ENCODE data around the gene POLE.
"Not testable (repeated sequence)": the region's sequence is repeated elsewhere in the genome, so short reads cannot be mapped to it uniquely, and the experiment has no call there.

POLE gene

DNA sequence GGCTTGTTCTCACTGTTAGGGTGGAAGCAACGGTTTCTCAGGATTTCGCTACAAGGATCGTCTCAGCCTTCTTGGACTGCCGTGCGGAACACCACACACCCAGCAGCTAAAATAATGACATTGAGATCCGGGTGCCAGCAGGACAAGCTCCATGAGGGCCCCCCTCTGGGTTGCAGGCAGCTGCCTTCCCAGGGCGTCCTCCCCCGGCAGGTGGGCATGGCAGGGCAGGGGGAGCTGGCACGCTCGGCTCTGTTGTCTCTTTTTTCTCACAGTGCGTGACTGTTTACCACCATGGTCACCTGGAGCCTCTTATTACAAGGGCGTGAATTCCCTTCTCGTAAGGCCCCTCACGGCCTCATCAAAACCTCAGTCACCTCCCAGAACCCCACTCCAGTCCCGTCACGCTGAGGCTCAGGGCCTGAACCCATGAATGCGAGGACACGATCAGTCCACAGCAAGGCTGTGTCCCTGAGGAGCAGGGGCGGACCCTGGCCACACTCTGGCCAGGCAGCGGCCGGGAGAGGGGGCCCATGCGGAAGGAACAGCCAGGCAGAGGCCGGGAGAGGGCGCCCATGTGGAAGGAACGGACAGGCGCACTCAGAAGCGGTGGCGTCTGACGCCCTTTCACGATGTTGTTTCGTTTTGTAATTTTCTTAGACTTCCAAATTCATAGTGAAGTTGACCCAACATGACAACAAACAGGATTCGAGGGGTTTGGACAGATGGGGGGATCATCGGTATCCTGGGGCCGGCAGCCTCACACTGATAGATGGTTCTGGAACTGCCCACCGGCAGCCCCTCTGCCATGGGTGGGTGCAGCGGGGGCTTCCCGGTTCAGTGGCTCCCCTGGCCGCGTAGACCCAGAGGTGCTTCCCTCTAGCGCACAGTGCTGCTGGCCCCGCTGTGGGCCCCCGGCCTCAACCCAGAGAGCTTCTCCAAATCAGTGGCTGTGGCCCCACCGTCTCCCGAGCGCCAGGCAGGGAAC is 86.8 kb downstream of the POLE start:
- in situ Hi-C loops (cut with MboI; ENCODE audit: low sequenced_read_pairs): no loop called here

GRCh38 chr12:132599502-132599901 is 87.6 kb downstream of the POLE start:
- in situ Hi-C loops (cut with MboI; ENCODE audit: low sequenced_read_pairs): not testable (repeated sequence)

- in situ Hi-C loops (cut with MboI; ENCODE audit: low sequenced_read_pairs): no loop called here
These were observed 89.5 kb downstream of the POLE start for GRCh38 chr12:132597333-132598316.

DNA sequence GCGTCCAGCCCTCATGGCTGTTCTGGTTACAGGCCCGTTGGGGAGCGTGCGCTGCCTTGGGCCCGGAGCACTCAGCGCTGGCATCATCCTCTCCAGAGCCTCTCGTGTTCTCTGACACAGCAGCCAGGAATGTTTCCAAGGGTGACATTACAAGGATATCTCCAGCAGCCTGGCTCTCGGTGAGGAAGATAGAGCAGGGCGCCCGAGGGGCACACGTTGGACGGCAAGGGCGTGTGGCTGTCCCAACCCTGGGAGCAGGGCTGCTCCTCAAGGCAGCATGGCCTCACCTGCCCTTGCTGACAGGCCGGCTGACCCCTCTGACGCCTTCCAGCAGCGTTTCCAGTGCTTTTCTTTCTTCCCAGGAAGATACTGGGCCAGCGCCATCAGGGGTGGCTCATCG is 91.1 kb downstream of the POLE start:
- in situ Hi-C loops (cut with MboI; ENCODE audit: low sequenced_read_pairs): no loop called here

DNA sequence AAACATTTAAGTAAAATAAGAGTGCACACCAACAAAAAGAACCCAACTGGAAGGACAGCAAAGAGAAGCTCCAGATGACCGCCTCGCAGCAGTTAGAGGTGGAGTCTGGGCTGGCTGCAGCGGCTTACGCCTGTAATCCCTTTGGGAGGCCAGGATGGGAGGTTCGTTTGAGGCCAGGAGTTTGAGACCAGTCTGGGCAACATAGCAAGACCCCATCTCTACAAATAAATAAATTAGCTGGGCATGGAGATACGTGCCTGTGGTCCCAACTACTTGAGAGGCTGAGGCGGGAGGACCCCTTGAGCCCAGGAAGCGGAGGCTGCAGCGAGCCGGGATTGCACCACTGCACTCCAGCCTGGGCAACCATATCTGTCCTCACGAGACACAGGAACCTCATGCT is 92.0 kb downstream of the POLE start:
- in situ Hi-C loops (cut with MboI; ENCODE audit: low sequenced_read_pairs): no loop called here

DNA sequence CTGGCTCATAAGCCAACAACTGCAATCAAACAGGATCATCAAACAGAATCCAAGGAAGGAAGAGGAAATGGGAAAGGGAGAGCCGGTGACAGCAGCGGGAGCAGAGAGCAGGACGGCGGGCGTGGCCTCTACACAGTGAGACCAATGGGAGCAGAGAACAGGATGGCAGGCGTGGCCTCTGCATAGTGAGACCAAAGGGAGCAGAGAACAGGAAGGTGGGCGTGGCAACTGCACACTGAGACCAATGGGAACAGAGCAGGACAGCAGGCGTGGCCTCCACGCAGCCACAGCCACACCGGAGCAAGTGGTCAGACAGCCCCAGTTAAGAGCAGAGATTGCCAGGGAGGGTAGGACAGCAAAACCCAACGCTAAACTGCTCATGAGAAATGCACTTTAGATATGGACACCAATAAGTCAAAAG is 93.2 kb downstream of the POLE start:
- in situ Hi-C loops (cut with MboI; ENCODE audit: low sequenced_read_pairs): no loop called here

DNA sequence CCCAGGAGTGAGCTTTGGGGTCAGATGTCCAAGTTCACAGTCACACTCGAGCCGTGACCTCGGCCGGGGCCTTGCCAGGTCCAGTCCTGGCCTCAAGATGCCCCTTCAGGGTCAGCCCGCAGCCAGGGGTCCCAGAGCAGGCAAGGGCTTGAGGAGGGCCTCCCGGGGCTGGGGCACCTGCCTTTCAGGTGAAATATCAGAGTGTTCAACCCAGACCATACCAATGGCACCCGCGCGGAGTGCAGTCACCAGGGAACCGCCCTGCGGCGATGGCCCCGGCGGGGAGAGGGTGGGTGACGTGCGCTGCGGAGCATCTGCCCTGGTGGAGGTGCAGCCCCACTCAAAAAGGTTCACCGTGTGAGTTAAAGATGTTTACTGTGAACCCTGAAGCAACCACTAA is 93.6 kb downstream of the POLE start:
- in situ Hi-C loops (cut with MboI; ENCODE audit: low sequenced_read_pairs): no loop called here

DNA sequence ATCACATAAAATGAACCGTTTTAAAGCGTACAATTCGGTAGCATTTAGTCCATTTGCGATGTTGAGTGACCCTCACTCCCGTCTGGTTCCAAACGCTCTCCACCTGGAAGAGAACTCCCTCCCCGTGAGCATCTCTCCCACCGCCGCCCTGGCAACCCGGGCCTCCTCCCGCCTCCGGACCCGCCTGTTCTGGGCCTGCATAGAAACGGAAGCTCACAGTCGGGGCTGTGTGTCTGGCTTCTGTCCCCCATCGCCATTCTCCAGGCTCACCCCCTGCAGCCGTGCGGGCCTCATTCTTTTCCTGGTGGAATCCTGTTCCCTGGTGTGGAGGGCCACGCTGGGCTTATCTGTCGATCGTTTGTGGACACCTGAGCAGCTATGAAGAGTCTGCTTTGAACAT is 94.1 kb downstream of the POLE start:
- in situ Hi-C loops (cut with MboI; ENCODE audit: low sequenced_read_pairs): no loop called here

- in situ Hi-C loops (cut with MboI; ENCODE audit: low sequenced_read_pairs): no loop called here
These were observed 94.7 kb downstream of the POLE start for GRCh38 chr12:132592282-132592970.

DNA sequence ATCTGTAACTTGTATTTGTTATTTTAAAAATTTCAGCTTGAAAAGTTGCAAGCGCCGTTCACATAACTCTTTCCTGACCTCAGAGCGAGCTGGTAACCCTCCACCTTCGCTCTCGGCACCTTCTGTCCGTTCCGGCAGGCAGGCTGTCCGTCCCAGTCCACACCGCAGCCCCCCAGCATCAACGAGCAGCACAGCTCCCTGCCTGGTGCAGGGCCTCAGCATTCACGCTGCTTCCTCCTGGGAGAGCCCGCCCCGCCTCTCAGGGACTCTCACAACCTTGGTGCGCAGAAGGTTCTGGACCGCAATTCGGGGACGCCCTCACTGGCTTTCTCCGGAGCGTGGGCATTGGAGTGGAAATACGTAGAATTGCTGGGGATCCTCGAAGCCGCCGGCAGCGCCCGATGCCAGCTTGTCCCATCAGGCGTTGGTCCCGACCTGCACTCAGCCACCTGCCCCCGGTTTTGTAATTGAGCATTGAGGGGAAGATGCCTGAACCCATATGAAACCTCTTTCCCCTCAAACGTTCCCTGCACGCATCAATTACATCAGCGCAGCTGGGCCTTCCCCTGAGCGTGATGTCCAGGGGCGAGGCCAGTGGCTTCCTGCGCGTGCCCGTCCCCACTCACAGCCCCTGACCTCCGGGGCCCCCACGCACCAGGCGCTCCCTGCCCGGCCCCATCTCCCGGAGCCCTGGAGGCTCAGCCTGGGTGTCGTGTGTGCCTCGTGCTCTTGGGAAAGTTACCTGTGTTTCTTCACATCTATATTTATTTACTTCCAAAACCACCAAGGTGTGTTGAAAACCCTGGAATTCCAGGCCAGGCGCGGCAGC is 95.8 kb downstream of the POLE start:
- in situ Hi-C loops (cut with MboI; ENCODE audit: low sequenced_read_pairs): no loop called here

- in situ Hi-C loops (cut with MboI; ENCODE audit: low sequenced_read_pairs): no loop called here
These were observed 98.1 kb downstream of the POLE start for GRCh38 chr12:132588821-132589669.

DNA sequence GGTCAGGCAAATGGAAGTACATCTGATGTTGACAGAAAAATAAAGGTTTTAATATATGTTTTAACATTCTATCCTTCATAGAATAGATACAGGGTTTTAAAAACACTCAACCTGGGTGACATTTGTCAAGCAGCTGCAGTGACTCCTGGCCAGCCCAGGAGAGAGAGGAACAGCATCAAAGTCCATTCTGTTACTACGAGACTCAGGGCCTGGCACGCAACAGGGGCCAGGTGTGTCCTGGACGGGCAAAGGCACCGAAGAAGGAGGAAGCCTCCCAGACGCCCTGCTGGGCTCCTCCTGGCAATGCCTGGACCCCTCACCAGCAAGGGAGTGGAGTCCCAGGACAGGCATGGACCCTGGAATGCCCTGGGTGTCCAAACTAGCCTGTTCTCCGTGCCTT is 98.8 kb downstream of the POLE start:
- in situ Hi-C loops (cut with MboI; ENCODE audit: low sequenced_read_pairs): no loop called here

DNA sequence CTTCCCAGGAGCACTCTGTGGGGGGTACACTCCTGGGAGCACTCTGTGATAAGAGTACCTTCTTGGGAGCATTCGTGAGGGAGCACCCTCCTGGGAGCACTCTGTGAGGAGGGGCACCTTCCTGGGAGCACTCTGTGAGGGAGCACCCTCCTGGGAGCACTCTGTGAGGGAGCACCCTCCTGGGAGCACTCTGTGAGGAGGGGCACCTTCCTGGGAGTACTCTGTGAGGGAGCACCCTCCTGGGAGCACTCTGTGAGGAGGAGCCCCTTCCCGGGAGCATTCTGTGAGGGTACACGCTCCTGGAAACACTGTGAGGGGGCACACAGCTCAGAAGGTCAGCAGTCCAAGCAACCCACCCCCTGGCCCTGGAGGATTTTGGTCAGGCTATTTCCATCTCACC is 99.4 kb downstream of the POLE start:
- in situ Hi-C loops (cut with MboI; ENCODE audit: low sequenced_read_pairs): no loop called here

GRCh38 chr12:132586929-132587328 is 100.2 kb downstream of the POLE start:
- in situ Hi-C loops (cut with MboI; ENCODE audit: low sequenced_read_pairs): no loop called here

- in situ Hi-C loops (cut with MboI; ENCODE audit: low sequenced_read_pairs): no loop called here
These were observed 102.0 kb downstream of the POLE start for GRCh38 chr12:132585177-132585576.

DNA sequence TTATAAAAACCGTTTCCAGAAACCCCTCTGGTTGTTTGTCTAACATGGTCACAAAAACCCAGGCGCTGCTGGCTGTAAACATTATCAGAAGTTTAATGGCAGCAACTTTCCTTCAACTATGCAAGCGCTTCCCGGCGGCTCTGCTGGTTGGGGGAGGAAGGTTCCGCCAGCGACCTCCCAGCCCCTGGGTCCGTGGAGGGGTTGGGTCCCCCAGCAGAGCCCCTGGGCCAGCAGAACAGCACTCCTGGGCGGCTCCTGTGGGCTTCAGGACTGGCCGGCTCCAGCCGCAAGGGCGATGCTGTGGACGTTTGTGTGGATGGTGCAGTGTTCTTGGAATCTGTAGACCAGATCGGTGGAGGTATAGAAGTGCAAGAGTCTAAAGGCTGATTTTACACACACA is 102.7 kb downstream of the POLE start:
- in situ Hi-C loops (cut with MboI; ENCODE audit: low sequenced_read_pairs): no loop called here

- in situ Hi-C loops (cut with MboI; ENCODE audit: low sequenced_read_pairs): no loop called here
These were observed 103.4 kb downstream of the POLE start for GRCh38 chr12:132583736-132584135.

DNA sequence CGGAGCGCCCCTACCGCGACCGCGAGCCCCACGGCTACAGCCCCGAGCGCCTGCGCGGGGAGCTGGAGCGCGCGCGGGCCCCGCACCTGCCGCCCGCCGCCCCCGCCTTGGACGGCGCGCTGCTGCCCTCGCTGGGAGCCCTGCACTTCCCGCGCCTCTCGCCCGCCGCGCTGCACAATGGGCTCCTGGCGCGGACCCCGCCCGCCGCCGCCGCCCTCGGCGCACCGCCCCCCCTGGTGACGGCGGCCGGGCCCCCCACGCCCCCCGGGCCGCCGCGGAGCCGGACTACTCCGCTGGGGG is 103.8 kb downstream of the POLE start:
- in situ Hi-C loops (cut with MboI; ENCODE audit: low sequenced_read_pairs): no loop called here

Measured in HL-60/S4 treated with phorbol 12-myristate 13-acetate at 8.2 ng/mL for 4 days and 3 days (cell line).